LNCaP clone FGC (cell line): ENCODE data around the gene BRIX1.
A peak's percentile ranks its signal among the peaks of the same experiment; 100 is the strongest.

ENCODE experiments used
- DNase-seq: peaks from one replicate; pipeline ENCODE4 v3.0.0-alpha.2; 2011; ENCODE audit warnings: low read depth
- H3K4me3 ChIP-seq: 2 replicates; pipeline ENCODE4 v1.5.1; 2011; ENCODE audit warnings: mild to moderate bottlenecking, low read depth, low read length, control low read depth
- CTCF ChIP-seq: IDR thresholded peaks from 2 replicates; pipeline ENCODE4 v1.5.1; 2012; ENCODE audit warnings: mild to moderate bottlenecking; ENCODE audit not compliant: control insufficient read depth, insufficient read depth; ENCODE audit errors: extremely low read depth

The BRIX1 gene

GRCh38 chr5:34915139-34915855, at the start of gene BRIX1, which contains the start of gene RAD1:
TSS of gene BRIX1 (plus strand) at chr5:34915711. CDS start at chr5:34915739, 28 bp downstream.
TSS of gene RAD1 (minus strand) at chr5:34915504. CDS start at chr5:34914892, 612 bp downstream.
- no peak for TF ChIP-seq CTCF
- DNase-seq, result peak; percentile 92
- H3K4me3 ChIP-seq, result peak within 1 kb of the TSS; percentile 96

- no peak overlapping the region for H3K4me3 ChIP-seq
- TF ChIP-seq CTCF, result no peak
- DNase-seq, result no peak
Measured at GRCh38 chr5:34866989-34867471, 48.5 kb upstream of the BRIX1 start.

- no peak for DNase-seq
Measured at GRCh38 chr5:34867660-34868059, 47.9 kb upstream of the BRIX1 start.

GRCh38 chr5:34868791-34869190, 46.7 kb upstream of the BRIX1 start:
- H3K4me3 ChIP-seq, result no peak overlapping the region
- no peak for TF ChIP-seq CTCF
- no peak for DNase-seq

More at GRCh38 chr5:34867660-34868059, 47.9 kb upstream of the BRIX1 start:
- no peak for TF ChIP-seq CTCF
- no peak overlapping the region for H3K4me3 ChIP-seq

GRCh38 chr5:34869256-34869655, 46.3 kb upstream of the BRIX1 start:
- no peak for DNase-seq
- no peak overlapping the region for H3K4me3 ChIP-seq
- no peak for TF ChIP-seq CTCF

- no peak overlapping the region for H3K4me3 ChIP-seq
- DNase-seq, result no peak
- TF ChIP-seq CTCF, result no peak
Measured at GRCh38 chr5:34870382-34870781, 45.1 kb upstream of the BRIX1 start.
